Measurements from ENCODE around the gene SLC26A1.

Gene SLC26A1

GRCh38 chr4:1028574-1029220 lies 35.5 kb upstream of the SLC26A1 start:
- DNase-seq = no peak

DNA sequence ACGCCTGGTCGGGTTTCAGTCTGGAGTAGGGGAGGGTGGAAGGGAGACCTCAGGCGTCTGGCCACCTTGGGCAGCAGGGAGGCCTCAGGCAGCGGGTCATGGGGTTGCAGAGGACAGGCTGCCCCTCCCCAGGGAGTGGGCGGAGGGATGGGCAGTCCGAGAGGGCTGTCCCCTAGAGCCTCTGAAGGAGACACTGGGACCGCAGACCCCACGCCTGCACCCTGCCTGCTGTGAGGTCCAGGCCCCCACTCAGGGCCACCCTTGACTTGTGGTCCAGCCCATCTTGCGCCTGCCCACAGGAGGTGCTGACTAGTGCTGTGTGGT lies 34.7 kb upstream of the SLC26A1 start:
- no peak for DNase-seq

GRCh38 chr4:1027219-1027914 lies 34.2 kb upstream of the SLC26A1 start:
- DNase-seq = no peak

GRCh38 chr4:1026115-1026514 lies 32.9 kb upstream of the SLC26A1 start:
- DNase-seq = no peak

DNA sequence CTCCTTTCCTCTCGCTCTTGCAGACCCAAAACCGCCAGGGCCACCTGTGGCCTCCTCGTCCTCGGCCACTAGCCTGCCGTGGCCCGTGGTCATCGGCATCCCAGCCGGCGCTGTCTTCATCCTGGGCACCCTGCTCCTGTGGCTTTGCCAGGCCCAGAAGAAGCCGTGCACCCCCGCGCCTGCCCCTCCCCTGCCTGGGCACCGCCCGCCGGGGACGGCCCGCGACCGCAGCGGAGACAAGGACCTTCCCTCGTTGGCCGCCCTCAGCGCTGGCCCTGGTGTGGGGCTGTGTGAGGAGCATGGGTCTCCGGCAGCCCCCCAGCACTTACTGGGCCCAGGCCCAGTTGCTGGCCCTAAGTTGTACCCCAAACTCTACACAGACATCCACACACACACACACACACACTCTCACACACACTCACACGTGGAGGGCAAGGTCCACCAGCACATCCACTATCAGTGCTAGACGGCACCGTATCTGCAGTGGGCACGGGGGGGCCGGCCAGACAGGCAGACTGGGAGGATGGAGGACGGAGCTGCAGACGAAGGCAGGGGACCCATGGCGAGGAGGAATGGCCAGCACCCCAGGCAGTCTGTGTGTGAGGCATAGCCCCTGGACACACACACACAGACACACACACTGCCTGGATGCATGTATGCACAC lies 31.8 kb upstream of the SLC26A1 start:
- DNase-seq = no peak

DNA sequence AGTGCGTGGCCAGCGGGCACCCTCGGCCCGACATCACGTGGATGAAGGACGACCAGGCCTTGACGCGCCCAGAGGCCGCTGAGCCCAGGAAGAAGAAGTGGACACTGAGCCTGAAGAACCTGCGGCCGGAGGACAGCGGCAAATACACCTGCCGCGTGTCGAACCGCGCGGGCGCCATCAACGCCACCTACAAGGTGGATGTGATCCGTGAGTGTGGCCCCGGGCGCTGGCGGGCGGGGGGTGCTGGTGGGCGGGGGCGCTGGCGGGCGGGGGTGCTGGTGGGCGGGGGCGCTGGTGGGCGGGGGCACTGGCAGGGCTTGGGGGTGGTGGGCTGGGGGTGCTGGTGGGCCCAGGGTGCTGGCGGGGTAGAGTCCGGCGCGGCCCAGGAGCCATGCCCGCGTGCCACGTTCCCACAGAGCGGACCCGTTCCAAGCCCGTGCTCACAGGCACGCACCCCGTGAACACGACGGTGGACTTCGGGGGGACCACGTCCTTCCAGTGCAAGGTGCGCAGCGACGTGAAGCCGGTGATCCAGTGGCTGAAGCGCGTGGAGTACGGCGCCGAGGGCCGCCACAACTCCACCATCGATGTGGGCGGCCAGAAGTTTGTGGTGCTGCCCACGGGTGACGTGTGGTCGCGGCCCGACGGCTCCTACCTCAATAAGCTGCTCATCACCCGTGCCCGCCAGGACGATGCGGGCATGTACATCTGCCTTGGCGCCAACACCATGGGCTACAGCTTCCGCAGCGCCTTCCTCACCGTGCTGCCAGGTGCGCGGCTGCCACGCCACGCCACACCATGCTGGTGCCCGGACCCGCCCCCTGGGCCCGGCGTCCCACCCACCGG lies 30.9 kb upstream of the SLC26A1 start:
- DNase-seq = no peak

DNA sequence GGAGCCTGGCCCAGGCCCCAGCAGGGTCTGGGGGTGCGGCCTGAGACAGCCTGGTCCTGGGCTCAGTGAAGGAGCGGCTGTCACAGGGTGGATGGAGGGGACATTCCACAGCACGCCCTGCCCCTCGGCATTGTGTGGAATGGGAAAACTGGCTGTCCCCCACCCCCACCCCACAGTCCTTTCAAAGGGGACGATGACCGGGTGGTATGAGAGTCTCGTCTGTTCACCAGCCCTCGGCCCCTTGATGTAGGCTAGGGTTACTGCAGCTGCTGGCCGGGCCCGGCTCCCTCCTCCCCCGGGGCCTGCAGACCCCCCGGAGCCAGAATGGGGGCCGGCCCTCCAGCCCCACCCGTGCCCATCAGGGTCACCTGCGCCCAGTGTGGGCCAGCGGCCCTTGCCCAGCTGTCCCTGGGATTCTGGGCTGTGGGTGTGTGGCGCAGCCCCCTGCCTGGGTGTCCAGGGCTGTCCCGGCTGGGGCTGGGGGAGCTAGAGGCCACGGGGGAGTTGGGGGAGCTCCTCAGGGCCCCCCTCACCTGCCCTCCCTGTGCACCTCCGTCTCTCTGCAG lies 30.0 kb upstream of the SLC26A1 start:
- DNase-seq = no peak

DNA sequence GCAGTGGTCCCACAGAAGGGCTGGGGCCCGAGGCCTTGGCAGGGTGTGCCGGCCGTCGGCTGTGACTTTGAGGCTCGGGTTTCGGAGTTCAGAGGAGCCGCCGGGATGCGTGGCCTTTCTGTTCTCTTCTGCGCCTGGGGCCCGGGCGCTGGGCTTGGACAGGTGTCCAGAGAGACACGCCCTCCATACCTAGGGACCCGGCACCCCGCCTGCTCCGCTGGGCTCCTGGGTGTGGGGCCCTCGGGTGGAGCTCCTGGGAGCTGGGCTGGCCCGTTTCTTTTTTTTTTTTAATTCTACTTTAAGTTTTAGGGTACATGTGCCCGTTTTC lies 29.5 kb upstream of the SLC26A1 start:
- no peak for DNase-seq

DNA sequence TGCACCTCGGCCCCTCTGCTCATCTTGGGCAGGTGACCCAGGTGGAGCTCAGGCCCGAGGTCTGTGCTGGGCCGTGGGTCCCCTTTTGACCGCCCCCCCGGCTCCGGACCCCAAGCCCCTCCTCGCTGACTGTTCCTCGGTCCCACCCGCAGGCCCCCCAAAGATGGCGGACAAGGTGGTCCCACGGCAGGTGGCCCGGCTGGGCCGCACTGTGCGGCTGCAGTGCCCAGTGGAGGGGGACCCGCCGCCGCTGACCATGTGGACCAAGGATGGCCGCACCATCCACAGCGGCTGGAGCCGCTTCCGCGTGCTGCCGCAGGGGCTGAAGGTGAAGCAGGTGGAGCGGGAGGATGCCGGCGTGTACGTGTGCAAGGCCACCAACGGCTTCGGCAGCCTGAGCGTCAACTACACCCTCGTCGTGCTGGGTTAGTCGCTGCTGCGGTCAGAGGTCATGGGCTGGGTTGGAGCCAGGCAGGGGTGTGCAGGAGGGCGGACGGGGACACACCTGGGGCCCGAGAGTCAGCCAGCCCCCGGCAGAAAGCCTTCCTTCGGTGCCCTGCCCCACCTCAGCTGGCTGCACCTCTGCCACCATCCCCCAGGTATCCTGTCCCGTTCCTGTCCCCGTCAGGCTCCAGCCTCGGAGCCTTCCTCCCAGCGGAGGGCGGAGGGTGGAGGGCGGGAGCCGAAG lies 29.0 kb upstream of the SLC26A1 start:
- no peak for DNase-seq

GRCh38 chr4:1021386-1022050 lies 28.3 kb upstream of the SLC26A1 start:
- DNase-seq = no peak

- DNase-seq = no peak
Measured at GRCh38 chr4:1019729-1020470, 26.7 kb upstream of the SLC26A1 start.

GRCh38 chr4:1019320-1019719 lies 26.1 kb upstream of the SLC26A1 start:
- no peak for DNase-seq

DNA sequence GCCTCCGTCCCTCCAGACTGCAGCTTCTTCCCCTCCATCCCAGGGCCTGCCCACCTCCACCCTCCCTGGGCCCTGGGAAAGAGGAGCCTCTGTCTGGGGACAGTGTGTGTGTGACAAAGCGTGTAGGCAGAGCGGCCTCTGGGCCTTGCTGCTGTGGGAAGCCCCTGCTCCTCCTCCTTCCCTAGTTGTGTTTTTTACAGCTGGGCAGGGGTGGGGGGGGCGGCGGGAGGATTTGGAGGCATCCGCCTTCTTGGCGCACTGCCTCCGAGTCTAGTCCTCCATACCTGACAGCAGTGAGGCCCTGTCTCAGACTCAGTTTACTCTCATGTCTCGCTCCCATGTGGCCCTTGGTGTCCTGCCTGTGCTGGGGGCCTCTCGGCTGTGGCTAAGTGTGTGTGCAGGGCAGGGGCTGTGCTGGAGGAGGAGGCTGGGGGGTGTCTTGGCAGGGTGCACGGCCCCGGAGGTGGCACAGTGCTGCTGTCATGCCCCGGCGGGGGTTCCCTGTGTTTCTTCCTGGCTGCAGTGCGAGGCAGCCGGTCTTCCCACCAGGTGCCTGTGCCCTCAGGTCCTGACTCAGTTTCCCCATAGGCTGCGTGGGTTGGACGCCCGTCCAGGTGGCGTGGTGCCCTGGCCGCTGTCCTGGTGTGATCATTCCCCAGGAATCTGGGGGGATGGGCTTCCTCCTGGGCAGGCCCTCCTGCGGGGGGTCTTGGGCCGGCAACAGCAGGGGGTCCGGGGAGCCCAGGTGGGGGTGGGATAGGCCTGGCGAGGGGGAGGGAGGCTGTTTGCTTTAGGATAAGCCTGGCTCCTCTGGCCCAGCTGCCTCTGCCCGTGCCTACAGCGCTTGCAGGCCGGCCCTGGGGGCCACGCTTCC lies 25.2 kb upstream of the SLC26A1 start:
- DNase-seq = no peak

GRCh38 chr4:1017706-1018105 lies 24.5 kb upstream of the SLC26A1 start:
- no peak for DNase-seq

DNA sequence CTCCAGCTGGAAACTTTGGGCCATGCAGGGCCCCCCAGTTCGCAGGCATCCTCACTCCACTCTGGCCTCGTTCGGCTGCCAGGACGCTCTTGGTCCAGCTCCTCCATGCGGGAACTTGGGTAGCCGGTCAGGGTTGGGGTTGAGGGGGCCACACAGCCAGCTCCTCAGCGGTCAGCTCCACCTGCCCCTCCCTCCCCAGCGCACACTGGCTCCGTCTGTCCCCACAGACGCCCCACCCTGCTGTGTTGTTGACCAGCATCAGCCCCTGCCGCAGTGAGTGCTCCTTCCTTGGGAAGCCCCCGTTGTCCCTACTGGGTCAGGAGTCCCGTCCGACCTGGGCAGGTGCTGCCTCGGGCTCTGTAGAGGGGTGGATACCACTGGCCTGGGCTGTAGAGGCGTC lies 24.0 kb upstream of the SLC26A1 start:
- no peak for DNase-seq

DNA sequence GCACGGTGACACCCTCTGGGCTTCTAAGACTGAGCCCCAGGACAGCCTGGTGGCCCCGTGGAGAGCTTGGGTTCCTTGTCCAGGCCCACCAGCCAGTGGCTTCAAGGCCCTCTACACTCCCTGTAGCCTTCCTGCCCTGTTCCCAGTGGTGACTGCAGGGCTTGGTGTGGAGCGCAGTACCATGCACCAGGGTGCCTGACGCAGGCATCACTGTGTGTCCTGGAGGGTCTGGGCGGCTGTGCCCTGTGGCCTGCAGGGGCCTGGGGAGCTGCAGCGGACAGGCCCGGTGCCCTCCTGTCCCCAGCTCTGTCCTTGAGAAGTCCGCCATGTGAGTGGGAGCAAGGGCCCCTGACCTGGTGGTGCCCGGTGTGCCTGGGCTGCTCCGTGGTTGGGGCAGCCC lies 22.5 kb upstream of the SLC26A1 start:
- DNase-seq = no peak

- DNase-seq = no peak
Measured at GRCh38 chr4:1015179-1015578, 22.0 kb upstream of the SLC26A1 start.

DNA sequence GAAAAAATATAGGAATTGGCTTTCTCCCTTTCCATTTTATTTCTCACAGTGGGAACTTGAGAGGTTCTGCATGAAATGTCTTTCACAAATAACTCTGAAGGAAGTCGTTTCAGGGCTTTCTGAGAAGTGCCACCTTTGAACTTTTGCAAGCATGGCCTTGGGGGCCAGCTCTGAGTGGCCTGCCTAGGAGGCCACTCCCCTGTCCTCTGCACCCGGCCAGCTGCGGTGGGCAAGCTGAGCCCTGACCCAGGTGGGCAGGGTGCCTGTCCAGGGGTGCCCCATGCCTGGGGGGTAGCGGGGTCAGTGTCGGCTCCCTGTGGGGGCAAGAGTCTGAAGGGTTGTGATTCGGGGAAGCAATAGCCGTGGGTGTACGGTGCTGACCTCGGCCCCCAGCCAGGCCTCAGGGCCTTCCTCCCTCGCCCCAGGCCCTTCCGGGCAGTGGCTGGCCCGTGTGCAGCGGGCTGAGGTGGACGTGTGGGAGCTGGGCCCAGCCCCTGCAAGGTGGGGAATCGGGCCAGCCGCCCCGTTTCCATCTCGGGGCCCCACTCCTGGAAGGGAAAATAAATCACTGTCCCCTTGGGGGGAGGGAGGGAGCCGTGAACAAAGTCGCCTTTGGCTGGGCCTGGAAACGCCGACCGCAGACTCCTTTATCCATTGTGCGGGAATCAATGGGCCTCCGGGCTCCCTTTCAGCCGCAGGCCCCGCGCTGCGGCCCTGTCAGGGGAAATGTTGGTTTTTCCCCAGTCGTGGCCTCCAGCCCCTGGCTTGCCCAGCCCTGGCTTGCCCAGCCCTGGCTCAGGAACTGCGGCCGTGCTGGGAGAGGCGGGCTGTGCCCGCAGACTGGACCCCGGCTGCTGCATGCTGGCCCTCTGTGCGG lies 21.3 kb upstream of the SLC26A1 start:
- DNase-seq = no peak

Measured in NCI-H2107 (cell line).